Measurements from ENCODE around the gene ANKRD17.

GRCh38 chr4:73248416-73248815 lies 10.2 kb downstream of the ANKRD17 start:
- TF ChIP-seq, protein P1, sequence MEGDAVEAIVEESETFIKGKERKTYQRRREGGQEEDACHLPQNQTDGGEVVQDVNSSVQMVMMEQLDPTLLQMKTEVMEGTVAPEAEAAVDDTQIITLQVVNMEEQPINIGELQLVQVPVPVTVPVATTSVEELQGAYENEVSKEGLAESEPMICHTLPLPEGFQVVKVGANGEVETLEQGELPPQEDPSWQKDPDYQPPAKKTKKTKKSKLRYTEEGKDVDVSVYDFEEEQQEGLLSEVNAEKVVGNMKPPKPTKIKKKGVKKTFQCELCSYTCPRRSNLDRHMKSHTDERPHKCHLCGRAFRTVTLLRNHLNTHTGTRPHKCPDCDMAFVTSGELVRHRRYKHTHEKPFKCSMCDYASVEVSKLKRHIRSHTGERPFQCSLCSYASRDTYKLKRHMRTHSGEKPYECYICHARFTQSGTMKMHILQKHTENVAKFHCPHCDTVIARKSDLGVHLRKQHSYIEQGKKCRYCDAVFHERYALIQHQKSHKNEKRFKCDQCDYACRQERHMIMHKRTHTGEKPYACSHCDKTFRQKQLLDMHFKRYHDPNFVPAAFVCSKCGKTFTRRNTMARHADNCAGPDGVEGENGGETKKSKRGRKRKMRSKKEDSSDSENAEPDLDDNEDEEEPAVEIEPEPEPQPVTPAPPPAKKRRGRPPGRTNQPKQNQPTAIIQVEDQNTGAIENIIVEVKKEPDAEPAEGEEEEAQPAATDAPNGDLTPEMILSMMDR (conservative IDR thresholded peaks at IDR 0.05; ENCODE audit: low read length) = no peak
- no peak for TF ChIP-seq EZH2phosphoT487 (IDR thresholded peaks at IDR 0.05; ENCODE audit: borderline replicate concordance)
